H1 (cell line): Measurements from ENCODE around the gene CBLL2. TPM values are rescaled to one million over a fixed set of nuclear protein-coding genes. Genes with fewer than 3 reads are reported as not detected.

Experiments used
- CTCF ChIA-PET: fragments of 300-600 bp; sonication (Branson Sonifier 250); formaldehyde crosslinking; loops from one replicate; lab custom pipeline; 2021; ENCODE audit not compliant: partially characterized antibody; lab: Charles Lee
- POLR2A ChIA-PET: fragments of 300-600 bp; sonication (Branson Sonifier 250); formaldehyde crosslinking; loops from one replicate; lab custom pipeline; 2021; ENCODE audit warnings: inconsistent platforms; ENCODE audit not compliant: partially characterized antibody; lab: Charles Lee
- DNase-seq, 2 experiments: peaks; one replicate each; pipeline versions ENCODE4 v3.0.0 to v3.0.0-alpha.2; 2010 to 2022; ENCODE audit warnings: low spot score in 2 of 2, low read depth in 1 of 2, mixed read lengths in 1 of 2
- FAIRE-seq: peaks from 2 replicates; lab custom pipeline; 2011; peaks lifted over from hg19 to GRCh38; lab: Jason Lieb, UNC
- H2AFZ ChIP-seq: 2 replicates; pipeline ENCODE4 v1.8.1; 2012; ENCODE audit warnings: low read length, inconsistent platforms
- H2AK5ac ChIP-seq: 2 replicates; pipeline ENCODE4 v1.6.1; 2013; ENCODE audit warnings: low read depth, low read length
- H2BK120ac ChIP-seq: replicated peaks from 2 replicates; pipeline ENCODE3; 2013; ENCODE audit warnings: low read depth, low read length, inconsistent platforms
- H2BK12ac ChIP-seq: 2 replicates; pipeline ENCODE4 v1.6.1; 2013; ENCODE audit warnings: low read depth, low read length
- H2BK15ac ChIP-seq: 2 replicates; pipeline ENCODE4 v1.6.1; 2013; ENCODE audit warnings: low read length
- H2BK20ac ChIP-seq: 2 replicates; pipeline ENCODE4 v1.6.1; 2013; ENCODE audit warnings: low read length
- H2BK5ac ChIP-seq: 2 replicates; pipeline ENCODE4 v1.6.1; 2013; ENCODE audit warnings: low read depth, low read length
- H3K14ac ChIP-seq: 2 replicates; pipeline ENCODE4 v1.6.1; 2013; ENCODE audit warnings: inconsistent platforms; ENCODE audit not compliant: insufficient read length
- H3K18ac ChIP-seq: 2 replicates; pipeline ENCODE4 v1.6.1; 2013; ENCODE audit warnings: low read length; ENCODE audit errors: extremely low read depth
- H3K23ac ChIP-seq: 2 replicates; pipeline ENCODE4 v1.6.1; 2013; ENCODE audit warnings: inconsistent platforms; ENCODE audit not compliant: insufficient read length
- H3K23me2 ChIP-seq: 2 replicates; pipeline ENCODE4 v1.6.1; 2013; ENCODE audit warnings: low read depth, low read length
- H3K27ac ChIP-seq: 2 replicates; pipeline ENCODE4 v1.6.1; 2011; ENCODE audit warnings: low read depth, low read length, inconsistent platforms
- H3K27me3 ChIP-seq, 4 experiments: replicated peaks in 1 of 4; 1 replicate in 1 of 4; 2 replicates in 3 of 4; pipeline versions ENCODE4 v1.6.1 to v1.8.1; 2011 to 2013; ENCODE audit warnings: low read length in 3 of 4, mild to moderate bottlenecking in 3 of 4, inconsistent platforms in 2 of 4, mixed read lengths in 2 of 4, moderate library complexity in 1 of 4; ENCODE audit not compliant: control insufficient read depth in 3 of 4, insufficient read depth in 3 of 4; ENCODE audit errors: extremely low read depth in 1 of 4
- H3K36me3 ChIP-seq, 4 experiments: 2 replicates each; pipeline versions ENCODE4 v1.6.1 to v1.8.1; 2011 to 2013; ENCODE audit warnings: mild to moderate bottlenecking in 4 of 4, low read length in 3 of 4, moderate library complexity in 2 of 4, control low read depth in 1 of 4, inconsistent platforms in 1 of 4; ENCODE audit not compliant: insufficient read depth in 4 of 4, control insufficient read depth in 2 of 4
- H3K4ac ChIP-seq: replicated peaks from 2 replicates; pipeline ENCODE3; 2013; ENCODE audit warnings: low read length, low read depth, mixed read lengths, inconsistent platforms; ENCODE audit not compliant: insufficient read length
- H3K4me1 ChIP-seq, 4 experiments: replicated peaks in 1 of 4; 1 replicate in 1 of 4; 2 replicates in 3 of 4; pipeline versions ENCODE4 v1.6.1 to v1.8.1; 2011 to 2013; ENCODE audit warnings: low read length in 3 of 4, inconsistent platforms in 2 of 4, mixed read lengths in 1 of 4; ENCODE audit not compliant: insufficient read depth in 4 of 4, control insufficient read depth in 3 of 4
- H3K4me2 ChIP-seq, 2 experiments: 2 replicates each; pipeline versions ENCODE4 v1.6.1 to v1.8.1; 2011 to 2013; ENCODE audit warnings: low read depth in 2 of 2, low read length in 2 of 2, control low read depth in 1 of 2, inconsistent platforms in 1 of 2, mild to moderate bottlenecking in 1 of 2; ENCODE audit not compliant: insufficient read depth in 1 of 2
- H3K4me3 ChIP-seq, 4 experiments: fragments of 200-600, 300-600 bp in 1 of 4; sonication (generic), shearing (Covaris generic), sonication (Bioruptor Twin) in 1 of 4; 2 replicates each; pipeline versions ENCODE4 v1.5.1 to v1.8.1; 2011 to 2016; ENCODE audit warnings: low read length in 4 of 4, low read depth in 3 of 4, control low read depth in 2 of 4, inconsistent platforms in 2 of 4, mild to moderate bottlenecking in 2 of 4, mixed read lengths in 1 of 4, moderate library complexity in 1 of 4; ENCODE audit not compliant: insufficient read depth in 2 of 4; ENCODE audit errors: extremely low read depth in 1 of 4
- H3K56ac ChIP-seq: replicated peaks from 2 replicates; pipeline ENCODE3; 2013; ENCODE audit warnings: low read depth, mild to moderate bottlenecking, mixed read lengths, low read length, inconsistent platforms; ENCODE audit not compliant: insufficient read length
- H3K79me1 ChIP-seq: 2 replicates; pipeline ENCODE4 v1.6.1; 2013; ENCODE audit warnings: low read depth, low read length, control low read depth
- H3K79me2 ChIP-seq, 2 experiments: 2 replicates each; pipeline versions ENCODE4 v1.6.1 to v1.8.1; 2012 to 2013; ENCODE audit warnings: low read length in 2 of 2, mild to moderate bottlenecking in 2 of 2, inconsistent platforms in 1 of 2; ENCODE audit not compliant: insufficient read depth in 2 of 2, control insufficient read depth in 1 of 2
- H3K9ac ChIP-seq, 4 experiments: replicated peaks in 1 of 4; 1 replicate in 1 of 4; 2 replicates in 3 of 4; pipeline versions ENCODE4 v1.6.1 to v1.8.1; 2011 to 2013; ENCODE audit warnings: low read depth in 3 of 4, low read length in 3 of 4, control low read depth in 2 of 4, mild to moderate bottlenecking in 2 of 4, moderate library complexity in 2 of 4, inconsistent platforms in 1 of 4; ENCODE audit errors: extremely low read depth in 1 of 4
- H3K9me3 ChIP-seq, 2 experiments: 2 replicates each; pipeline versions ENCODE4 v1.6.1 to v1.8.1; 2012 to 2013; ENCODE audit warnings: mild to moderate bottlenecking in 2 of 2, moderate library complexity in 2 of 2, control low read depth in 1 of 2, inconsistent platforms in 1 of 2, low read depth in 1 of 2, low read length in 1 of 2, mixed read lengths in 1 of 2; ENCODE audit not compliant: insufficient read depth in 2 of 2
- H4K20me1 ChIP-seq, 2 experiments: replicated peaks in 1 of 2; 2 replicates each; pipeline versions ENCODE3 to v1.8.1; 2011 to 2013; ENCODE audit warnings: inconsistent platforms in 2 of 2, low read length in 2 of 2, mild to moderate bottlenecking in 1 of 2; ENCODE audit not compliant: insufficient read depth in 2 of 2, control insufficient read depth in 1 of 2
- H4K5ac ChIP-seq: 2 replicates; pipeline ENCODE4 v1.6.1; 2013; ENCODE audit warnings: low read length, low read depth, mixed read lengths, inconsistent platforms; ENCODE audit not compliant: insufficient read length
- H4K8ac ChIP-seq: 2 replicates; pipeline ENCODE4 v1.8.0; 2013; ENCODE audit warnings: mild to moderate bottlenecking, moderate library complexity, low read length, inconsistent platforms; ENCODE audit not compliant: insufficient read depth; ENCODE audit errors: extremely low read depth
- H4K91ac ChIP-seq: replicated peaks from 2 replicates; pipeline ENCODE3; 2013; ENCODE audit warnings: low read length, mixed read lengths, inconsistent platforms; ENCODE audit not compliant: insufficient read length
- CREB1 ChIP-seq: IDR thresholded peaks from 2 replicates; pipeline ENCODE4 v1.6.1; 2012; ENCODE audit warnings: inconsistent platforms
- POLR2AphosphoS5 ChIP-seq: IDR thresholded peaks from 2 replicates; pipeline ENCODE4 v1.6.1; 2011; ENCODE audit warnings: low read depth, low read length
- WGBS, 2 experiments: shearing (Covaris generic) in 1 of 2; methylation state at CpG; one replicate each; pipeline versions ENCODE4 v1.1.6 to v1.1.7; 2013 to 2015; ENCODE audit warnings: low lambda C conversion rate in 2 of 2, mixed read lengths in 2 of 2, inconsistent platforms in 1 of 2, low coverage in 1 of 2, missing lambda C conversion rate in 1 of 2; ENCODE audit not compliant: insufficient replicate concordance in 2 of 2, insufficient coverage in 1 of 2, insufficient read length in 1 of 2; ENCODE audit errors: extremely low coverage in 1 of 2, missing lambda C conversion rate in 1 of 2; 5-methylcytosine and 5-hydroxymethylcytosine counted together
- polyA plus RNA-seq, 7 experiments: library from polyadenylated mRNA; depleted of rRNA in 3 of 7; stranded (reverse) in 5 of 7; unstranded in 2 of 7; fragments of >200 nt in 5 of 7; fragments of 200-250 nt in 2 of 7; gene quantifications; 1 replicate in 5 of 7; 2 replicates in 1 of 7; 4 replicates in 1 of 7; pipeline versions ENCODE4 v1.2.1 to v1.2.3, GENCODE V29; 2011 to 2013; ENCODE audit warnings: missing spikeins in 2 of 7, mixed read lengths in 2 of 7
- total RNA-seq: library from RNA; stranded (reverse); fragmentation: NEBNext Ultra II Directional; extraction: Animal tissue kit (Norgen Biotek cat#: 25700); gene quantifications from 2 replicates; pipeline ENCODE4 v1.2.1, GENCODE V29; 2021

The CBLL2 gene
- total and polyA plus RNA-seq, 2 of the 8 experiments (the other 6 are each of a cell fraction or from before 2014, with no cell fraction given): not detected

- Histone ChIP-seq H2AK5ac (no peak overlapping the region), H3K9ac (no peak overlapping the region), H4K8ac (no peak overlapping the region), H3K27ac (no peak overlapping the region), H4K5ac (no peak overlapping the region), H3K36me3 (no peaks in the 10 kb centered on the region), H2BK15ac (no peak overlapping the region), H3K23ac (no peak overlapping the region), H4K20me1 (no peaks in the 10 kb centered on the region), H3K18ac (no peak overlapping the region), H3K4me2 (no peak overlapping the region), H4K91ac (no peak overlapping the region), H2BK5ac (no peak overlapping the region), H3K79me1 (no peaks in the 10 kb centered on the region), H3K14ac (no peak overlapping the region), H2BK20ac (no peak overlapping the region), H2BK12ac (no peak overlapping the region), H3K9me3 (no peaks in the 10 kb centered on the region), H3K23me2 (no peaks in the 10 kb centered on the region), H3K27me3 (no peaks in the 10 kb centered on the region), H3K79me2 (no peaks in the 10 kb centered on the region), H3K4me3 (no peak overlapping the region), H3K56ac (no peak overlapping the region), H2BK120ac (no peak overlapping the region), H3K4me1 (peaks cover 0 to 2% (median 0%) of the 10 kb centered on the region in 4 experiments; a peak in 1 of 7 replicates), H3K4ac (no peak overlapping the region), H2AFZ (no peak overlapping the region)
- 90% methylated on average over 2 of the region's 2 CpGs; no CpG with 5 or more reads in 1 of the 2 experiments for WGBS, 2 experiments
- FAIRE-seq (no peak), DNase-seq (no peak)
- TF ChIP-seq POLR2AphosphoS5: no peak
- TF ChIP-seq CREB1: no peak
- ChIA-PET POLR2A (no interaction called here), CTCF (no interaction called here)
Measured at GRCh38 chrX:22296871-22297270, 24.2 kb downstream of the CBLL2 start.
